Measurements from ENCODE around the gene UGT1A7.
"Not testable (repeated sequence)": the region's sequence is repeated elsewhere in the genome, so short reads cannot be mapped to it uniquely, and the experiment has no call there.

The UGT1A7 gene

DNA sequence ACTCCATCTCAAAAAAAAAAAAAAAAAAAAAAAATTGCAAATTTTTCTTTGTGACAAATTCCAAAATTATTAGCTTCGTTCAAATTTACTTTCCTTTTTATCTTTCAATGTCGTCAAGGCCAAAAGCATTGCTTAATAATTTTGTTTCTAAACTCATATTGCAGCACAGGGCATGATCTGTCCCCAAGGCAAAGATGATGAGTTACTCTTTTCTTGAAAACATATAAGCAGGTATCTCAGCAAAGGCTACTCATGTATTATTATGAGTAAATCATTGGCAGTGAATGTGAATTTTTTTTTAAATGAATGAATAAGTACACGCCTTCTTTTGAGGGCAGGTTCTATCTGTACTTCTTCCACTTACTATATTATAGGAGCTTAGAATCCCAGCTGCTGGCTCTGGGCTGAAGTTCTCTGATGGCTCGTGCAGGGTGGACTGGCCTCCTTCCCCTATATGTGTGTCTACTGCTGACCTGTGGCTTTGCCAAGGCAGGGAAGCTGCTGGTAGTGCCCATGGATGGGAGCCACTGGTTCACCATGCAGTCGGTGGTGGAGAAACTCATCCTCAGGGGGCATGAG lies at the start of gene UGT1A7:
Gene UGT1A7 (plus strand): TSS at position 381 of the 579 bp plus-strand sequence. CDS start 37 bp downstream, at position 418.
- no peak for DNase-seq (ENCODE audit: low read depth)

DNA sequence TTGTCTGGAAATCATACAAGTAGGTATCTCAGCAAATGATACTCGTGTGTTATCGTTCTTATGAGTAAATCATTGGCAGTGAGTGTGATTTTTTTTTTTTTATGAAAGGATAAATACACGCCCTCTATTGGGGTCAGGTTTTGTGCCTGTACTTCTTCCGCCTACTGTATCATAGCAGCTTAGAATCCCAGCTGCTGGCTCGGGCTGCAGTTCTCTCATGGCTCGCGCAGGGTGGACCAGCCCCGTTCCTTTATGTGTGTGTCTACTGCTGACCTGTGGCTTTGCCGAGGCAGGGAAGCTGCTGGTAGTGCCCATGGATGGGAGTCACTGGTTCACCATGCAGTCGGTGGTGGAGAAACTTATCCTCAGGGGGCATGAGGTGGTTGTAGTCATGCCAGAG lies 45.4 kb upstream of the UGT1A7 start, which contains the start of gene UGT1A10:
Gene UGT1A10 (plus strand): TSS at position 143 of the 400 bp plus-strand sequence. CDS start 75 bp downstream, at position 218.
- not testable (repeated sequence) for DNase-seq (ENCODE audit: low read depth)

DNA sequence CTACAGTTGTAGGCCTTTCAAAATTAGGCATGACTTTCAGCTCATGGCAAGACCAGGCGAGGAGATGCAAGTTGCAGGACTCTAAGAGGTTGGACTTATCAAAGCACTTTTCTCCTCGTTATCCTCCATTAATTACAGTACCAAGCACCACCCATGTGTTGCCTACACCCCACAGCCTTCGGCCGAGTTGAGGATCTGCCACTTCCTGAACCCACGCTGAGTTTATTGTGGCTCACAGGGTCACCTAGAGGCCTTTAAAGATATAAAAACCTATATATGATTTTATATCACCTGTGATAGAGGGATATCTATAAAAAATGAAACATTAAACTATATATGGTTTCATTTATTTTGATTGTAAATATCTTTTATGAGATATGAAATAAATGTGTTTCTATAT lies 42.9 kb upstream of the UGT1A7 start:
- DNase-seq (ENCODE audit: low read depth), result no peak

DNA sequence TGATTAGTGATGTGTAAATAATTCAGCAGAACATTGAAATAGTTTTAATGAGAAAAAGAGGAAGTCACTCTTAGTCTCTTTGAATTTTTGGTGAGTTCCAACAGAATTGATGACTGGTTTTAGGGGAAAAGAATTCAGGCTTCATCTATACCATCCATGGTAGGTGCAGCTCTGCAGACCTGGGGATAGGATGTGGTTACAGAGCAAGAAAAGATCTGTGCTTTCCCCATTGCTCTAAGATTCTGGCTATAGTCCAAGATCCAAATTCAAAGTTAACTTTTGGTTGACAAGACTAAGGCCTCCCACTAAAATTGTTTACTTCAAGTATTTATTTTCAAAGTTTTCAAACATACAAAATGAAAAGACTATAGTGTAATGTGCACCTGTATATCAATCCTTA lies 41.8 kb upstream of the UGT1A7 start:
- DNase-seq (ENCODE audit: low read depth), result no peak

DNA sequence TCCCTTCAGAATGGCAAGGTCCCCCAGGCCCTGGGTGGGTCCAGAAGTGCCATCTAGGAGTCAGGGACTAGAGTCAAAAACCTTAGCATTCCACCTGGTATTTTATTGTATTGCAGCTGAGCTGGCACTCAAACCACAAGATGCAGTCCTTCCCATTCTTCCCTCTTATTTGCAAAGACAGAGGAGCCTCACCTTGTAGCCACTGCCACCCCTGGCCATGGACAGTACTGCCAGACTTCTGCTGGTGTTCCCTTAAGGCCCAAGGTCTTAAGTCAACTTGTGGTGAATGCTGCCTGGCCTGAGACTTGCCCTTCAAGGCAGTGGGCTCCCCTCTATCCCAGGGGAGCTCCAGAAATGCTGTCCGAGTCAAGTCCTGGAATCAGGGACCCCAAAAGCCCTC lies 38.6 kb upstream of the UGT1A7 start:
- no peak for DNase-seq (ENCODE audit: low read depth)

DNA sequence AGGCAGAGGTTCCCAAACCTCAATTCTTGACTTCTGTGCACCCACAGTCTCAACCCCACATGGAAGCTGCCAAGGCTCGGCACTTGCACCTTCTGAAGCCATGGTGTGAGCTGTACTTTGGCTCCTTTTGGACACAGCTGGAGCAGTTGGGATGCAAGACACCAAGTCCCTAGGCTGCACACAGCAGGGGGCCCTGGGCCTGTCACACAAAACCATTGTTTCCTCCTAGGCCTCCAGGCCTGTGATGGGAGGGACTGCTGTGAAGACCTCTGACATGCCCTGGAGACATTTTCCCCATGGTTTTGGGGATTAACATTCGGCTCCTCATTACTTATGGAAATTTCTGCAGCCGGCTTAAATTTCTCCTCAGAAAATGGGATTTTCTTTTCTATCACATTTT lies 35.7 kb upstream of the UGT1A7 start:
- DNase-seq (ENCODE audit: low read depth), result not testable (repeated sequence)

DNA sequence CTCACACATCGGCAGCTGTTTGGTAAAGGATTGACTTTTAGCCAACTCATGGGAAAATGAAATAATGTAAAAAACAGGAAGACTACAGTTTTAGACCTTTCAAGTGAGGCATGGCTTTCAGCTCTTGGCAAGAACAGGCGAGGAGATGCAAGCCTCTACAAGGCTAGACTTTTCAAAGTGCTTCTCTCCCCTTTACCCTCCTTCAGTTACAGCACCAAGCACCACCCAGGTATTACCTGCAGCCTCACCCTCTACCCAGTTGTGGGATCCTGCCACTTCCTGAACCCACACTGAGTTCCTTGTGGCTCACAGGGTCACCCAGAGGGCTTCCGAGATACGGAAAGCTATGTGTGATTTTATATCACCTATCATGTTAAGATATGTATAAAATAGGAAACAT lies 30.7 kb upstream of the UGT1A7 start:
- no peak for DNase-seq (ENCODE audit: low read depth)

DNA sequence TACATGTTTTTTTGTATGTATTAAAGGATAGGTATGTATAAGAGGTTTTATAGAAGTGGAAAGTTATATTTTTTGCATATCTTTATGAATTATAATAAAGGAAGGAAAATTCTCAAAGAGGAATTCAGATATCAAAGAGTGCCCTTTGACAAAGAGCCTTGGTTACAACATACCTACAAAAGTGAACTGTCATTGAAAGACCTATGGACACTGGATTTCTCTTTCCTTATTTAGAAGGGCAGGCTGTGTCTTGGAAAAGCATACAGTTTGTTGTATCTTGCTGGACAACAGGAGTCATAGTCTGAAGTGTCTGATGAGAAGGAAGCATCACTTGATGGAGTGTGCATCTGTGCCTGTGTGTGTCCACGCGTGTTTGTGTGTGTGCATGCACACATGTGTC lies 30.3 kb upstream of the UGT1A7 start:
- no peak for DNase-seq (ENCODE audit: low read depth)

DNA sequence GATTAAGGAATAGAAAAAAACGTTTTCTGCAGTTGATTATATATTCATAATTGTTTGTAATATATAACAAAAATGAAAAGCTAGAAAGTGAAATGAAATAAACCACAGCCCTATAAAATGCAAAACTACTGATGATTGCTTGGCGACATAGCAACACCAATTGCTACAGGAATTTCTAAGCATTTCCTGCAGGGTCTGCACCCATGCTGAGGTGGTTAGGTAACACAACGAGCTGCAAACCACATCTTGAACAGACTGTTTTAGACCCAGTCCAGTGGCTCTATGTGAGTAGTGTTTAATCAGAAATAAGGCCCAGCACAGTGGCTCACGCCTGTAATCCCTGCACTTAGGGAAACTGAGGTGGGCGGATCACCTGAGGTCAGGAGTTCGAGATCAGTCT lies 27.2 kb upstream of the UGT1A7 start:
- DNase-seq (ENCODE audit: low read depth), result no peak

DNA sequence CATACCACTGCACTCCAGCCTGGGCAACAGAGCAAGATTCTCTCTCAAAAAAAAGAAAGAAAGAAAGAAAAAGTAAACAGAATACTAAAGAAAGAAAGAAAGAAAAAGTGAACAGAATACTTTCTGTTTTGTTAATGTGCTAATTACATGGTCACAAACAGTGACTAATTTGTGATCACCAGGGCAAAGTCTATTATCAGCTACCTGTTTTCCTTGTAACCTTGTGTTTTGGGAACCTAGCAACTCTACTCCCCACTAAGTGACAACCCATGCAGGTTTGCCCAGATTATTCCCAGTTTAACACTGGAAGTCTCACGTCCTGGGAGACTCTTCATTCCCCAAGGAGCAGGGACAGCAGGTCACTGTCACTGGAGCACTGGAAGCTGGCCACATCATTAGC lies 26.7 kb upstream of the UGT1A7 start:
- DNase-seq (ENCODE audit: low read depth), result no peak

DNA sequence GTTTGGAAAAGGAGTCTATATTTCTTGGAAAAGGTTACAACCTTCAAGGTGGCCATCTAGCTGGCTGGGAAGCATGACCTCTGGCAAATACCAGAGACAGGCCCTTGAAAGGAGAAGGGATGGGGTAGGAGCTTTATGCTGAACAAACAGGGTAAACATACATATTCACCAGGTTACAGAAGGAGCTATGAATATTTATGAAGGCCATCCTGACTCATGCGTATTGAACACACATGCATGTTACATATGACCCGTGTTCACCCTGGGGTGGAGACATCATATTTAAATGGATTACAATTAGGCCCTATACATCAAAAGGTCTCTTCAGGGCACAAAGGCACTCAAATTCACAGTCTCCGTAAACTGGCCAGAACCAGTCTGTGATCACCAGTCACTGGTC lies 25.8 kb upstream of the UGT1A7 start:
- not testable (repeated sequence) for DNase-seq (ENCODE audit: low read depth)

DNA sequence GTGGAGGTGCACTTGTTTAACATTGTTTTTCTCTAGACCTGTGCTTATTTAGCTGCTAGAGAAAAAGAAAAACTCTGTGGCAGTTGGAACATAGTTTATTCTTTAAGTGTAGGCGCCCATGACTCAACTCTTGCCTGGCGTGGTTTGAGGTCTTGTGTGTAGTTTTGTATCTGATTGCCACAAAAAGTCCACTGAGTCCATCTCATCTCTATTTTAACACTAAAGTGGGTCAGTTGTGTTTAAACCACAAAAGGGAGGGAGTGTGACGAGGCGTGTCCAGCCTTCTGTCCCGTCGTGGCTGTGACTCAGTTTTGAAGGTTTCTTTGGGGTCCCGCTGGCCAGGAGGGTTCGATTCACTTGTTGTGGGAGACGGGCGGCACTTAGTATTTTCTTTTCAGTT lies 25.3 kb upstream of the UGT1A7 start:
- DNase-seq (ENCODE audit: low read depth), result no peak

DNA sequence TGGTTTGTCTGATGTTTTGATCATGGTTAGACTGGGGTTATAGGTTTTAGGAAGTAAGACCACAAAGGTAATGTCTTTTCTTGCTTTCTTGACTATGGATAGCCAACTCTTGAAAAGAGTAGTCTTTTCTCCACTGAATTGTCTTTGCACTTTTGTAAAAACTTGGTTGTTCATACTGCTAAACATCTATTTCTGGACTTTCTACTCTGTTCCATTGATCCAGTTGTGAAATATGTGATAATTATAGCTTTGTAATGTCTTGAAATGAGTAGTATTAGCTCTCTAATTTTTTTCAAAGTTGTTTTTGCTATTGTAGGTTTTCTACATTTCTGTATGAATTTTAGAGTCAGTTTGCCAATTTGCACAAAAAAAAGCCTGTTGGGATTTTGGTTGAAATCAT lies 23.1 kb upstream of the UGT1A7 start:
- DNase-seq (ENCODE audit: low read depth), result no peak

DNA sequence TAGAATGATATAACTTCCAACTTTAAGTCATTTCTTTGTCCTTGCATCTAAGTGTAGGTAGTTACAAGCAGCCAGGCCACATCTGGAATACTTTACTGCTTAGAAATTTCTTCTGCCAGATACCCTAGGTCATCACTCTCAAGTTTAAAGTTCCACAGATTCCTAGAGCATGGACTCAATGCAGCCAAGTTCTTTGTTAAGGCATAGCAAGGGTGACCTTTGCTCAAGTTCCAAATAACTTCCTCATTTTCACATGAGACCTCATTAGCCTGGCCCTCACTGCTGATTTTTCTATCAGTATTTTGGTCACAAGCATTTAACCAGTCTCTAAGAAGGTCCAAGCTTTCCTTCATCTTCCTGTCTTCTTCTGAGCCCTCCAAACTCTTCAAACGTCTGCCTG lies 17.8 kb upstream of the UGT1A7 start:
- DNase-seq (ENCODE audit: low read depth), result no peak

DNA sequence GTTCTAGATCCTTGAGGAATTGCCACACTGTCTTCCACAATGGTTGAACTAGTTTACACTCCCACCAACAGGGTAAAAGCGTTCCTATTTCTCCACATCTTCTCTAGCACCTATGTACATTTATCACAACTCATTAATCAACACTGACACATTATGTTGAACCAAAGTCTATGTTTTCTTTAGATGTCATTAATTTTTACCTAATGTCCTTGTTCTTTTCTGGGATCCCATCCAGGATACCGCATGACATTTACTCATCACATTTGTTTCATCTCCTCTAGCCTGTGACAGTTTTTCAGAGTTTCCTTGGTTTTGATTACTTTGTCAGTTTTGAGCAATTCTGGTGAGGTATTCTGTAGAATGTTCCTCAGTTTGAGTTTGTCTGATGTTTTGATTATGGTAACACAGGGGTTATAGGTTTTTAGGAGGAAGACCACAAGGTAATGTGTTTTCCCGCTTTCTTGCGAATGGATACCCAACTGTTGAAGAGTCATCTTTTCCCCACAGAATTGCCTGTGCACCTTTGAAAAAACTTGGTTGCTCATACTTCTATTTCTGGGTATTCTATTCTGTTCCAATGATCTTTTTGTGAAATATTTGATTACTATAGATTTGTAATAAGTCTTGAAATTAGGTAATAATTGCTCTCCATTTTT lies 13.0 kb upstream of the UGT1A7 start:
- no peak for DNase-seq (ENCODE audit: low read depth)

DNA sequence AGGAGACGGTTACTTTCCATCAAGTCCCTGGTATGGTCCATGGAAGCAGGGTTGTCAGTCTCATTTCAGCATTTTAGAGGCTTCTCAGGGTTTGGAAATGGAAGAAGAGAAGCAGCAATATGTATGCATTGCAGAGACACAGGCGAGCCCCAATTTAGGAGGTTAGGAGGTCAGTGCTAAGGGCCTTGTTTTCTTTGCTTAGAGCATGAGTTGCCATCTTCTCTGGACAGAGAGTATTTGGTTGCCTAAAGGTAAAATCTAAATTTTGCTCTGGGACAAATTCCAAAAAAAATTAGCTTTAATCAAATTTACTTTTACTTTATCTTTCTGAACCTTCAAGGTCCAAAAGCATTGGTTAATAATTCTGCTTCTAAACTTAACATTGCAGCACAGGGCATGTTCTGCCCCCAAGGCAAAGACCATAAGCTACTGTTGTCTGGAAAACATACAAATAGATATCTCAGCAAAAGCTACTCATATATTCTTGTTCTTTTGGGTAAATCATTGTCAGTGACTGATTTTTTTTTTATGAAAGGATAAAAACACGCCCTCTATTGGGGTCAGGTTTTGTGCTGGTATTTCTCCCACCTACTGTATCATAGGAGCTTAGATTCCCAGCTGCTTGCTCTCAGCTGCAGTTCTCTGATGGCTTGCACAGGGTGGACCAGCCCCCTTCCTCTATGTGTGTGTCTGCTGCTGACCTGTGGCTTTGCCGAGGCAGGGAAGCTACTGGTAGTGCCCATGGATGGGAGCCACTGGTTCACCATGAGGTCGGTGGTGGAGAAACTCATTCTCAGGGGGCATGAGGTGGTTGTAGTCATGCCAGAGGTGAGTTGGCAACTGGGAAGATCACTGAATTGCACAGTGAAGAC lies 10.2 kb upstream of the UGT1A7 start, which contains the start of gene UGT1A9:
Gene UGT1A9 (plus strand): TSS at position 609 of the 872 bp plus-strand sequence. CDS start 37 bp downstream, at position 646.
- DNase-seq (ENCODE audit: low read depth), result no peak

DNA sequence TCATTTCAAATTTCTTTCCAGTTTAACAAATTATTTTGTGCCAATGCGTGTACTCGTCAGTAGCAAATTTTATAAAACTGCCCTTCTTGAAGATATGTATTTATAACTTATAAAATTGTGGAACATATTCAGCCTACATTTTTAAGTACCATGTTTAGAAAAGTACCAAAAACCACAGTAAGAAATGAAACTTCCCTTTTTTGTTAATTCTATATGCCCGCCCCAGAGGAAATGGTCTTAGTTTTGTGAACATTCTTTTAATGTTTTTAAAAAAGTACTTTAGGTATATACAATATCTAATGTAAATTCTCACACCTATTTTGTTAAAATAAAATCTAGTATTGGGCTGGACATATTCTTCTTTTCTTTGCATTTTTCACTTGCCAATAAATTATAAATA lies 8.8 kb upstream of the UGT1A7 start:
- no peak for DNase-seq (ENCODE audit: low read depth)

DNA sequence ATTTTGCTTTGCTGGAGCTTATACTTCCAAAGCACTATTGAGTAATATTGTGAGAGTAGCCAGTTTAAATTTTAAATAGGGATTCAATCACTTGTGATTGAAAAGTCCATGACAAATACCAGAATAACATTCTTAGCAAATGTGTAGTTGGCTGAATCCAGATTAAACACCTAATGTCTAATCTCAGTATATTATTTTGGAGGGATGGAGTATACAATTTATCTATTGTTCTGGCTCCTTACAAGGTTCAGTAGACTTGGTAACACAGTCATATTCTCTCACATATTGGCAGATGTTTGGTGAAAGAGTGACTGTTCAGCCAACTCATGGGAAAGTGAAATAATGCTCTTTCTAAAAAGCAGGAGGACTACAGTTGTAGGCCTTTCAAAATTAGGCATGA lies 7.8 kb upstream of the UGT1A7 start:
- no peak for DNase-seq (ENCODE audit: low read depth)

DNA sequence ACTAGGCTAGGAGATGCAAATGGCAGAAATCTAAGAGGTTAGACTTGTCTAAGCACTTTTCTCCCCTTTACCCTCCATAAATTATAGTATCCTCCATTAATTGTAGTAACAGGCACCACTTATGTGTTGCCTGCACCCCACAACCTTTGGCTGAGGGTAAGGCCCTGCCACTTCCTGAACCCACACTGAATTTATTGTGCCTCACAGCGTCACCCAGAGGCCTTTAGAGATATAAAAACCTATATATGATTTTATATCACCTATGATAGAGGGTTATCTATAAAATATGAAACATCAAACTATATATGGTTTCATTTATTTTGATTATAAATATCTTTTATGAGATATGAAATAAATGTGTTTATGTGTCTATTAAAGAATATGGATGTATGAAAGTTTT lies 7.4 kb upstream of the UGT1A7 start:
- DNase-seq (ENCODE audit: low read depth), result no peak

DNA sequence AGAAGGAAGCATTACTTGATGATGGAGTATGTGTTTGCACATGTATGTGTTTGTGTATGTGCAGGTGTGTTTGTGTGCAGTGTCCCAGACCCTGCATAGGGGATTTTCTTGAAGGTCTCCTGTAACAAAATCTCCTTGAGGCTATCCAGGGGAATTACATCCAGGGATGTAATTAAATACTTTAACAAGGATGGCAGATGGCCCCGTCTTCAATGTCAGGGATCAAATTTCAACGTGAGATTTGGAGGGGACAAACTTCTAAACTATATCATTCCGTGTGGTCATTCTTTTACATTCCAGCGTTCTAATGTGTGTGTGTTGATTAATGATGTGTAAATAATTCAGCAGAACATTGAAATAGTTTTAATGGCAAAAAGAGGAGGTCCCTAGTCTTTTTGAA lies 6.7 kb upstream of the UGT1A7 start:
- no peak for DNase-seq (ENCODE audit: low read depth)

DNA sequence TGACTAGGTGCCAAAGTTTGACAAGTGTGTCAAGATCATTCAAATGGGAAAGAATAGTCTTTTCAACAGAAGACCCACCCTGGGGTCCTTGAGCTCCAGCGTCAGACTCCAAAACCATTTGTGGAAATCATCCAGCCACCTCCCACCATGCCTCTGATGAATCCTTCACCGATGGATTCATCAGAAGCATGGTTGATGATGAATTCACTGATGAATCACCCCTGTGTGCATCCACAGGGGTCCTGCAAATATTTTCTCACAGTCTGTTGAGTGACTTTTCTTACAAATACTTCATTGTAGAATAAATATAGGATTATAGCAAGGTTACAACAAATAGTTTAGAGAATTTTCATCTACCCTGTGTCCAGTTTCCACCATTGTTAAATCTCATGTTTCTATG lies 5.7 kb upstream of the UGT1A7 start:
- DNase-seq (ENCODE audit: low read depth), result no peak

DNA sequence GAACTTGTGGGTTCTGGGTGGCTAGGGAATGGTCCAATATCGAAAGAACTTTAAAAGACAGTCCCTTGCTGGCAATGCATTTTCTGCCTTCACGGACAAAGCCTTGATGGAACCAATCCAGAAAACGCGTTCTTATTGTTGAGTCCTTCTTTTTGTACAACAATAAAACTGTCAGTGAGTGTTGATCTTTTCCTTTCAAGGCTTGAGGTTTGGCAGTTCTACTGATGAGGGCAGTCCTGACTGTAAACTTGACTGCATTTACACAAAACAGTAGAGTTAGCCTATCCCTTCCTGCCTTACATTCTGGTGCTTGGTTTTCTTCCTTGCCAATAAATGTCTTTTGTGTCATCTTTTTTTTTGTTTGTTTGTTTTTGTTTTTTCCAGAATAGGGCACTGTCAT lies 2.5 kb upstream of the UGT1A7 start:
- no peak for DNase-seq (ENCODE audit: low read depth)

All from GM04503 (cell line).